H9 (cell line): ENCODE results near the gene FAF1. TPM values are rescaled to one million over a fixed set of nuclear protein-coding genes. Genes with fewer than 3 reads are reported as not detected.

ENCODE experiments used
- DNase-seq: peaks from one replicate; pipeline ENCODE4 v3.0.0-alpha.2; 2017
- H2AFZ ChIP-seq: one replicate; pipeline ENCODE4 v1.6.1; 2013; ENCODE audit warnings: mild to moderate bottlenecking, low read length, control low read depth, moderate library complexity
- H2AK5ac ChIP-seq: 2 replicates; pipeline ENCODE4 v1.6.1; 2013; ENCODE audit warnings: low read length, control low read depth, mixed read lengths; ENCODE audit not compliant: insufficient read length
- H2BK120ac ChIP-seq: one replicate; pipeline ENCODE4 v1.6.1; 2013; ENCODE audit warnings: low read depth, mild to moderate bottlenecking, low read length, control low read depth, inconsistent platforms; ENCODE audit not compliant: poor library complexity, severe bottlenecking
- H2BK12ac ChIP-seq: 2 replicates; pipeline ENCODE4 v1.6.1; 2013; ENCODE audit warnings: low read length, control low read depth, mixed read lengths, low read depth; ENCODE audit not compliant: insufficient read length
- H2BK15ac ChIP-seq: 2 replicates; pipeline ENCODE4 v1.6.1; 2013; ENCODE audit warnings: low read depth, low read length, control low read depth
- H2BK20ac ChIP-seq: one replicate; pipeline ENCODE4 v1.6.1; 2013; ENCODE audit warnings: low read depth, mild to moderate bottlenecking, low read length, control low read depth, inconsistent platforms; ENCODE audit not compliant: poor library complexity, severe bottlenecking
- H2BK5ac ChIP-seq: 2 replicates; pipeline ENCODE4 v1.6.1; 2013; ENCODE audit warnings: low read length, control low read depth, mixed read lengths; ENCODE audit not compliant: insufficient read length
- H3K14ac ChIP-seq: 2 replicates; pipeline ENCODE4 v1.6.1; 2013; ENCODE audit warnings: low read length, control low read depth; ENCODE audit not compliant: insufficient read depth
- H3K18ac ChIP-seq: 2 replicates; pipeline ENCODE4 v1.6.1; 2013; ENCODE audit warnings: low read depth, mild to moderate bottlenecking, mixed read lengths, low read length, control low read depth; ENCODE audit not compliant: insufficient read length
- H3K23ac ChIP-seq: 2 replicates; pipeline ENCODE4 v1.6.1; 2013; ENCODE audit warnings: low read length, control low read depth, mixed read lengths, low read depth; ENCODE audit not compliant: insufficient read length
- H3K23me2 ChIP-seq: 2 replicates; pipeline ENCODE4 v1.6.1; 2013; ENCODE audit warnings: low read depth, mild to moderate bottlenecking, mixed read lengths, low read length, control low read depth; ENCODE audit not compliant: insufficient read length, poor library complexity, severe bottlenecking
- H3K27ac ChIP-seq: 2 replicates; pipeline ENCODE4 v1.5.1; 2013; ENCODE audit warnings: low read length, control low read depth, mixed read lengths, low read depth; ENCODE audit not compliant: insufficient read length
- H3K27me3 ChIP-seq: 2 replicates; pipeline ENCODE4 v1.6.1; 2013; ENCODE audit warnings: low read length, control low read depth, inconsistent platforms; ENCODE audit not compliant: insufficient read depth
- H3K4ac ChIP-seq: 2 replicates; pipeline ENCODE4 v1.6.1; 2013; ENCODE audit warnings: low read depth, mild to moderate bottlenecking, control low read depth, inconsistent platforms, low read length, moderate library complexity
- H3K4me1 ChIP-seq: 2 replicates; pipeline ENCODE4 v1.6.1; 2013; ENCODE audit warnings: low read length, control low read depth, inconsistent platforms; ENCODE audit not compliant: insufficient read depth
- H3K4me2 ChIP-seq: 2 replicates; pipeline ENCODE4 v1.6.1; 2013; ENCODE audit warnings: low read length, control low read depth, mixed read lengths; ENCODE audit not compliant: insufficient read length, insufficient read depth
- H3K56ac ChIP-seq: 2 replicates; pipeline ENCODE4 v1.6.1; 2013; ENCODE audit warnings: low read depth, mild to moderate bottlenecking, mixed read lengths, low read length, control low read depth; ENCODE audit not compliant: insufficient read length
- H3K79me1 ChIP-seq: 2 replicates; pipeline ENCODE4 v1.6.1; 2013; ENCODE audit warnings: low read depth, mild to moderate bottlenecking, moderate library complexity, low read length, control low read depth, inconsistent platforms; ENCODE audit not compliant: insufficient read depth, poor library complexity, severe bottlenecking
- H3K79me2 ChIP-seq: 2 replicates; pipeline ENCODE4 v1.6.1; 2013; ENCODE audit warnings: low read length, control low read depth, inconsistent platforms; ENCODE audit not compliant: insufficient read depth
- H3K9ac ChIP-seq: 2 replicates; pipeline ENCODE4 v1.6.1; 2013; ENCODE audit warnings: low read length, control low read depth, mixed read lengths; ENCODE audit not compliant: insufficient read length; ENCODE audit errors: extremely low read depth
- H3K9me3 ChIP-seq: one replicate; pipeline ENCODE4 v1.6.1; 2013; ENCODE audit warnings: low read depth, low read length, inconsistent platforms; ENCODE audit not compliant: control insufficient read depth
- H3T11ph ChIP-seq: one replicate; pipeline ENCODE4 v1.6.1; 2013; ENCODE audit warnings: mild to moderate bottlenecking, low read length, control low read depth, inconsistent platforms
- H4K20me1 ChIP-seq: one replicate; pipeline ENCODE4 v1.6.1; 2013; ENCODE audit not compliant: control insufficient read depth, insufficient read length, insufficient read depth
- H4K5ac ChIP-seq: 2 replicates; pipeline ENCODE4 v1.6.1; 2013; ENCODE audit warnings: low read depth, mild to moderate bottlenecking, mixed read lengths, low read length, control low read depth; ENCODE audit not compliant: insufficient read length
- H4K8ac ChIP-seq: replicated peaks from 2 replicates; pipeline ENCODE4 v1.6.1; 2013; ENCODE audit warnings: low read length, control low read depth, mixed read lengths, low read depth; ENCODE audit not compliant: insufficient read length
- H4K91ac ChIP-seq: 2 replicates; pipeline ENCODE4 v1.6.1; 2013; ENCODE audit warnings: low read depth, mild to moderate bottlenecking, moderate library complexity, mixed read lengths, low read length, control low read depth; ENCODE audit not compliant: insufficient read length
- H3K27ac Mint-ChIP-seq, 3 experiments: 2 replicates in 2 of 3; 3 replicates in 1 of 3; pipeline ENCODE4 v1.8.0; 2020 to 2021; ENCODE audit warnings: mixed read lengths in 3 of 3, mild to moderate bottlenecking in 1 of 3, moderate library complexity in 1 of 3
- H3K27me3 Mint-ChIP-seq: 2 replicates; pipeline ENCODE4 v1.8.0; 2021; ENCODE audit warnings: low read depth, mild to moderate bottlenecking, moderate library complexity, mixed read lengths
- H3K36me3 Mint-ChIP-seq, 3 experiments: 2 replicates in 2 of 3; 3 replicates in 1 of 3; pipeline ENCODE4 v1.8.0; 2020 to 2021; ENCODE audit warnings: low read depth in 3 of 3, mixed read lengths in 3 of 3; ENCODE audit not compliant: insufficient read depth in 1 of 3
- H3K4me1 Mint-ChIP-seq, 2 experiments: 2 replicates each; pipeline ENCODE4 v1.8.0; 2020; ENCODE audit warnings: mixed read lengths in 2 of 2
- H3K4me3 Mint-ChIP-seq, 2 experiments: 2 replicates in 1 of 2; 3 replicates in 1 of 2; pipeline ENCODE4 v1.8.0; 2020 to 2021; ENCODE audit warnings: mild to moderate bottlenecking in 2 of 2, mixed read lengths in 2 of 2, moderate library complexity in 1 of 2
- H3K9me3 Mint-ChIP-seq, 2 experiments: 2 replicates in 1 of 2; 3 replicates in 1 of 2; pipeline ENCODE4 v1.8.0; 2020; ENCODE audit warnings: mild to moderate bottlenecking in 2 of 2, mixed read lengths in 2 of 2, moderate library complexity in 1 of 2
- WGBS: extraction: QIAGEN DNeasy Blood & Tissue Kit; methylation state at CpG from one replicate; pipeline ENCODE4 v1.1.7; 2013; ENCODE audit warnings: missing lambda C conversion rate, low lambda C conversion rate, mixed read lengths; ENCODE audit not compliant: insufficient read length; ENCODE audit errors: extremely low coverage; 5-methylcytosine and 5-hydroxymethylcytosine counted together
- total RNA-seq: library from RNA; stranded (reverse); gene quantifications from 2 replicates; pipeline ENCODE4 v1.2.1, GENCODE V29; 2021
- TF ChIP-seq, protein P1 (sequence below): fragments of 200-600 bp; sonication (generic); conservative IDR thresholded peaks from 3 replicates; pipeline ENCODE4 v1.8.0; 2021; ENCODE audit warnings: antibody characterized with exemption, mild to moderate bottlenecking

The FAF1 gene
- total RNA-seq, 1 experiment from 2014 or later: 60.8 TPM

- Histone ChIP-seq H3K23ac (no peak overlapping the region), H3K18ac (no peak overlapping the region), H2BK5ac (no peak overlapping the region), H3T11ph (no peak overlapping the region), H3K9ac (no peak overlapping the region), H4K5ac (no peak overlapping the region), H3K23me2 (no peaks in the 10 kb centered on the region), H3K56ac (no peak overlapping the region), H2BK12ac (no peak overlapping the region), H2BK20ac (no peak overlapping the region), H3K4ac (no peak overlapping the region), H3K27me3 (no peaks in the 10 kb centered on the region), H2AK5ac (no peak overlapping the region), H3K79me2 (no peaks in the 10 kb centered on the region), H4K8ac (no peak overlapping the region), H4K20me1 (no peaks in the 10 kb centered on the region), H3K4me2 (no peak overlapping the region), H3K9me3 (no peaks in the 10 kb centered on the region), H2BK15ac (no peak overlapping the region), H2BK120ac (no peak overlapping the region), H3K14ac (no peak overlapping the region), H2AFZ (no peak overlapping the region), H3K27ac (no peak overlapping the region), H3K79me1 (no peaks in the 10 kb centered on the region), H4K91ac (no peak overlapping the region), H3K4me1 (no peaks in the 10 kb centered on the region; the same call in 1 of the 2 replicates)
- Mint-ChIP-seq H3K36me3 (no peaks in the 10 kb centered on the region; a peak in 1 of 7 replicates), H3K27me3 (no peaks in the 10 kb centered on the region), H3K4me1 (peaks cover 39 to 46% of the 10 kb centered on the region in 2 experiments), H3K9me3 (no peaks in the 10 kb centered on the region), H3K4me3 (no peak overlapping the region), H3K27ac (no peak overlapping the region)
- DNase-seq: no peak
- no CpG with 5 or more reads among the region's 1 CpG for WGBS
- TF ChIP-seq, protein P1, sequence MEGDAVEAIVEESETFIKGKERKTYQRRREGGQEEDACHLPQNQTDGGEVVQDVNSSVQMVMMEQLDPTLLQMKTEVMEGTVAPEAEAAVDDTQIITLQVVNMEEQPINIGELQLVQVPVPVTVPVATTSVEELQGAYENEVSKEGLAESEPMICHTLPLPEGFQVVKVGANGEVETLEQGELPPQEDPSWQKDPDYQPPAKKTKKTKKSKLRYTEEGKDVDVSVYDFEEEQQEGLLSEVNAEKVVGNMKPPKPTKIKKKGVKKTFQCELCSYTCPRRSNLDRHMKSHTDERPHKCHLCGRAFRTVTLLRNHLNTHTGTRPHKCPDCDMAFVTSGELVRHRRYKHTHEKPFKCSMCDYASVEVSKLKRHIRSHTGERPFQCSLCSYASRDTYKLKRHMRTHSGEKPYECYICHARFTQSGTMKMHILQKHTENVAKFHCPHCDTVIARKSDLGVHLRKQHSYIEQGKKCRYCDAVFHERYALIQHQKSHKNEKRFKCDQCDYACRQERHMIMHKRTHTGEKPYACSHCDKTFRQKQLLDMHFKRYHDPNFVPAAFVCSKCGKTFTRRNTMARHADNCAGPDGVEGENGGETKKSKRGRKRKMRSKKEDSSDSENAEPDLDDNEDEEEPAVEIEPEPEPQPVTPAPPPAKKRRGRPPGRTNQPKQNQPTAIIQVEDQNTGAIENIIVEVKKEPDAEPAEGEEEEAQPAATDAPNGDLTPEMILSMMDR: no peak
Observed at GRCh38 chr1:50705041-50705440, 255.0 kb downstream of the FAF1 start.
